HG03457 (cell line): ENCODE measurements around the gene MS4A18.
"Not testable (repeated sequence)": the region's sequence is repeated elsewhere in the genome, so short reads cannot be mapped to it uniquely, and the experiment has no call there.

Source experiments
- ATAC-seq: cut with Tn5 transposase; IDR thresholded peaks from one replicate; pipeline ENCODE4 v1.9.1; 2021; ENCODE audit warnings: moderate number of reproducible peaks; ENCODE audit not compliant: unreplicated experiment

Gene MS4A18

GRCh38 chr11:60734279-60734678 lies 9.8 kb downstream of the MS4A18 start:
- no peak for ATAC-seq

- no peak for ATAC-seq
Observed at GRCh38 chr11:60739114-60739513, 14.6 kb downstream of the MS4A18 start.

DNA sequence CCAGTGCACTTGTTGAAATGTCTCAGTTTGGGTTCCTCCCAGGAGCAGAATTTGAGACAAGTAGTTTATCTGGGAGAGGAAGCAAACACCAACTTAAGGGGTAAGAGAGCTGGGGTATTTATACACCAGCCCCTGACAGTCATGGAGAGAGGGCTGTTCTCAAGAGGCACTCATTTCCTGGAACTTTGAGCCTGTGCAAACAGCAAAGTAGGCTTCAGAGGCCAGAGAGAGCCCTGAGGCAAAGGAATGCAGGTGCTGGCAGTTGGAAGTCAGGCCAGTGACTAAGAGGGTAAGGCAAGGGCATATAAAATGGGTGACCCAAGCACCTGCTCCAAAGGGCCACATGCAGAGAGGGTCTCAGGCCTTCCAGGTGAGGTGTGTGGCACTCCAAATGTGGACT lies 16.1 kb downstream of the MS4A18 start:
- no peak for ATAC-seq

GRCh38 chr11:60741421-60741820 lies 16.9 kb downstream of the MS4A18 start:
- ATAC-seq: no peak

DNA sequence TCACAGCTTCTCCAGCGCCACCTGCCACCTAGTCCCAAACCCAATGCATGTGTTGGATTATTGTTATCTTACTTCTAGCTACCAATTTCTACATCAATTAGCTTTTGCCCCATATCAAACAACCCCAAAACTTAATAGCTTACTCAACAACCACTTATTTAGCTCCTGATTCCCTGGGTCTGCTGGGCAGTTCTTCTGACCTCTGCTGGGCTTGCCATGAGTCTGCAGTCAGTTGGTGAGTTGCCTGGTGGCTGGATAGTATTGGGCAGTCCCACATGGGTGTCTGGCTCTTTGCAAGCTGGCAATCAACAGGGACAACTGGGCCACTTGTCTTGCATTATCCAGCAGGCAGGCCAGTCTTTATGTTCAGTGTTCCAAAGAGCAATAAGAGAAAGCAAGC lies 18.5 kb downstream of the MS4A18 start:
- ATAC-seq: no peak

- ATAC-seq: no peak
Observed at GRCh38 chr11:60744114-60744513, 19.6 kb downstream of the MS4A18 start.

DNA sequence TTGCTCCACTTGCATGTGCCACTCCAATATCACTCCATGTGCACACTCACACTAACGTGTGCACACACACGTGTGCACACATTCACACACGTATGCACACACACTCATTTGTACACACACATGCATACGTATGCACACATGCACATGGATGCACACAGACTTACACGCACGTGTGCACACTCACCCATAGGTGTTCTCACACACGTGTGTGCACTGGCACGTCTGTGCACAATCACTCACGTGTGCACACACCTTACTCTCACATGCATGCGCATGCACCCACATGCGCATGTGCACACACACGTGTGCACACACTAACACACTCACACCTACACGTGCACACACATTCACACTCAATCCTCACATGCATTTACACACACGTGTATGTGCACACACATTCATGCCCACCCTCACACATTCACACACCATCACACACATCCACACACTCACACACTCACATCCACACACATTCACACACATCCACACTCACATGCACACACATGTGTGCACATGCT lies 22.9 kb downstream of the MS4A18 start:
- no peak for ATAC-seq

DNA sequence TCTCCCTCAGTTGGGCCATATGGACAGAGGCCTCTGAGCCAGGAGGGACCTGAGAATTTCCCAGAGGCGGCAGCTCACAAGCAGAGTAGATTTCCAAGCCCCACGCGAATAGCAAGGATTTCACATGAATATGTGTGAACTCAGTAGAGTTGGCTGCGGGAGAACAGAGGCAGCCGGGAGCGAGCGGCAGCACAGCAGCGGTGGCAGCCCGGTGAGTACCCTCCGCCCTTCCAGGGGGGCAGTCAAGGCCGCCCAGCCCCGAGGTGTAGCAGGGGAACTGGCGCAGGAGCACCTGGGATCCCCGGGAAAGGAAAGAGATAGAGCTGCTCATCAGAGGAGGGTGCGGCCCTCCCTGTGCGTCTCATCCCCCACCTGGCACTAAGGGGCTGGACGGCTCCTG lies 23.7 kb downstream of the MS4A18 start:
- no peak for ATAC-seq

DNA sequence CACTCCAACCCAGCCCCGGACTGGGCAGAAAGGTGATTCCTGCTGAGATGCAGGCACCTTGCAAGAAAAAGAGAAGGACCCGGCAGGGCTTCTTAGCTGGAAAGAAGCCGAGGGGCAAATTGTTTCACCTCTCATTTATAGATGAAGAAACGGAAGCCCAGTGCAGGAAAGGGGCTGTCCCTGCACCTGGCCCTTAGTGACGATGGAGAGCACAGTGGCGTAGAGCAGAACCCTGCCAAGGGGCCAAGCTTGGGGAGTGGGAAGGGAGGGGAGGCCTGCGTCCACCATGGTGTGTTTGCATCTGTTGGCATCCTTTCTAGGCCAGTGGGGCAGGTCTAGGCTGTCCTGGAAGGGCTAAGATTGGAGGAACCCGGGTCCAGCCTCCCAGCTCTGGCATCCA lies 24.3 kb downstream of the MS4A18 start:
- ATAC-seq: no peak

- no peak for ATAC-seq
Observed at GRCh38 chr11:60750911-60751310, 26.4 kb downstream of the MS4A18 start.

DNA sequence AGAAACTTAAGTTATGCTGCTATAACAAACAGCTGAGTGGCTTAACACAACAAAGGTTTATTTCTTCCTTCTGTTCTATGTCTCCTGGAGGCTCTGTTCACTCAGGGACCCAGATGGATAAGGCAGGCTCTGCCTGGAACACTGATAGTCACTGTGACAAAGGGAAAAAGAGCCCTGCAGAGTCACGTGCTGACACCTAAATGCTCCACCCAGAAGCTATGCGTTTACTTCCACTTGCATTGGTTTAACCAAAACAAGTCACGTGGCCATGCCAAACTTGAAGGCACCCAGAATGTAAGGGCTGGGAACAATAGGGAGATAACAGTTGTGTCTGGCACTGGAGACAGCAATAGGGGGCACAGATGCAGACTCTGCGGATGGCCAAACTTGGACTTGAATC lies 28.8 kb downstream of the MS4A18 start:
- no peak for ATAC-seq

DNA sequence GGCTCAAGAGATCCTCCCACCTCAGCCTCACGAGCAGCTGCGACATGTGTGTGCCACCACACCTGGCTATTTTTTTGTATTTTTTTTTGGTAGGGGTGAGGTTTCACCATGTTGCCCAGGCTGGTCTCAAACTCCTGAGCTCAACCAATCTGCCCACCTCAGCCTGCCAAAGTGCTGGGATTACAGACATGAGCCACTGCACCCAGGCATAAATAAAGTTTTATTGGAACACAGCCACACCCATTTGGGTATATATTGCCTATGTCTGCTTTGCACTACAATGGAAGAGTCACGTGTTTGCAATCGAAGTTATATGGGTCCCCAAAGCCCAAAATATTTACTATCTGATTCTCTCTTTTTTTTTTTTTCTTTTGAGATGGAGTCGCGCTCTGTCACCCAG lies 30.4 kb downstream of the MS4A18 start:
- ATAC-seq: no peak

DNA sequence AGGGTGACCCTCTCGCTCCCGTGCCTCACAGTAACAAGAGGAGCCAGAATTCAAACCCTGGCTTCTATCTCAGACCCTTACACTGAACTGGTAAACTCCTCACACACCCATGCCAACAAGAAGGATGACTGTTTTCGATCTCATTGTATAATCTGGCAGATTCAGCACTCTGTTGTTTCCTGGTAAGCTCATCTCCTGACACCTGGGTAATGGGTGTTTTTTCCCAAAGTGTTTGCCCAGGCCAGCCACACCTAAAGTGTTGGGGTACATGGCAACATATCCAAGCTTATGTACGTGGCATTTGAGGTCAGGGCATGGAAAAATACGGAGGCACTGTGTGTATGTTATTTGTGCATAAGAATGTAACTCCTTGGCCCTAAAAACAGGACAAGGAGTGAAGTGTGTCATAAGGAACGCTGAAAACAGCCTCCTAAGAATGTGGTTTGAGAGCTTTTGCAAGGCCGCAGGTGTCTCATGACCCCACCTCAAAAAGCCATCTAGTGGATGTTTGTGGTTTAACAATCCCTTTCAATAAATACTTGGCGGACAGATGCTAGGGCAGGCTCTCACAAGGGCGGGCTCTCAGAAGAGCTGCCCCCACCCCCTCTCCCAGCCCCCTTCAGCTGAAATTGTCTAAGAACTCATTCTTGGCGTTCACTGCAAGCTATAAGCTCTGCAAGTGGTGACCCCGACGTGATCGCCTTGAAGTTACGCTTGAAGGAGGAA lies 31.9 kb downstream of the MS4A18 start, which contains the start of gene MS4A15:
Gene MS4A15, plus strand, starts transcription at position 561 of the 726 bp plus-strand sequence. CDS start 6,867 bp downstream, outside the sequence.
- ATAC-seq: no peak

GRCh38 chr11:60757231-60757800 lies 32.8 kb downstream of the MS4A18 start:
- no peak for ATAC-seq

DNA sequence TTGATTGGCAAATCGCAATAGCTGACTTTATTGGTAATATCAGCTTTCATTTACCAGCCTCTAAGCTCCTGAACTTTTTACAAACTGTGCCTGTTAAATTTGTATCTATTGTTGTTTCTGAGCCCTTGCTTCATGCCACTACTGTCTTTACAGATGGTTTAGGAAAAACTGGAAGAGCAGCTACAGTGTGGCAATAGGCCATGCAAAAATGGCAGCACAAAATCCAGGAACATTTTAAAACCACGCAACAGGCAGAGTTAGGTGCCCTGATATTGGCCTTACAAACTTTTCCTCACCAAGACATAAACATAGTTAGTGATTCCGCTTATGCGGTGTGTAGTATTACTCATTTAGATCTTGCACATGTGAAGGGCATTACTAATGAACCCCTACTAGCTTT lies 34.2 kb downstream of the MS4A18 start:
- ATAC-seq: not testable (repeated sequence)

DNA sequence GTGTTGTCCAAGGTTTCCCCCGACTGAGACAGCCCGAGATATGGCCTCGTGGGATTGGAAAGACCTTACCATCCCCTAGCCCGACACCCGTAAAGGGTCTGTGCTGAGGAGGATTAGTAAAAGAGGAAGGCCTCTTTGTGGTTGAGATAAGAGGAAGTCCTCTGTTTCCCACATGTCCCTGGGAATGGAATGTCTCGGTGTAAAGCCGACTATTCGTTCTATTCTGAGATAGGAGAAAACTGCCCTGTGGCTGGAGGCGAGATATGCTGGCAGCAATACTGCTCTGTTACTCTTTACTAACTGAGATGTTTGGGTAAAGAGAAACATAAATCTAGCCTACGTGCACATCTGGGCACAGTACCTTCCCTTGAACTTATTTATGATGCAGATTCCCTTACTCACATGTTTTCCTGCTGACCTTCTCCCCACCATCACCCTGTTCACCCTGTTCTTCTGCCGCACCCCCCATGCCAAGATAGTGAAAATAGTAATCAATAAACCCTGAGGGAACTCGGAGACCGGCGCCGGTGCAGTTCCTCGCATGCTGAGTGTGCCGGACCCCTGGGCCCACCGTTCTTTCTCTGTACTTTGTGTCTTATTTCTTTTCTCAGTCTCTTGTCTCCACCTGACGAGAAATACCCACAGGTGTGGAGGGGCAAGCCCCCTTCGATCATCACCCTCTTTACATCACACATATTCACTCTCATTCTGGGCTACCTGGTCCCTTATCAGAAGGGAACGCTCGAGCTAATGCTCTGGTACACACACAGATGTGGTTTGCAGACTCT lies 35.1 kb downstream of the MS4A18 start:
- not testable (repeated sequence) for ATAC-seq

GRCh38 chr11:60761436-60762190 lies 37.1 kb downstream of the MS4A18 start:
- no peak for ATAC-seq

DNA sequence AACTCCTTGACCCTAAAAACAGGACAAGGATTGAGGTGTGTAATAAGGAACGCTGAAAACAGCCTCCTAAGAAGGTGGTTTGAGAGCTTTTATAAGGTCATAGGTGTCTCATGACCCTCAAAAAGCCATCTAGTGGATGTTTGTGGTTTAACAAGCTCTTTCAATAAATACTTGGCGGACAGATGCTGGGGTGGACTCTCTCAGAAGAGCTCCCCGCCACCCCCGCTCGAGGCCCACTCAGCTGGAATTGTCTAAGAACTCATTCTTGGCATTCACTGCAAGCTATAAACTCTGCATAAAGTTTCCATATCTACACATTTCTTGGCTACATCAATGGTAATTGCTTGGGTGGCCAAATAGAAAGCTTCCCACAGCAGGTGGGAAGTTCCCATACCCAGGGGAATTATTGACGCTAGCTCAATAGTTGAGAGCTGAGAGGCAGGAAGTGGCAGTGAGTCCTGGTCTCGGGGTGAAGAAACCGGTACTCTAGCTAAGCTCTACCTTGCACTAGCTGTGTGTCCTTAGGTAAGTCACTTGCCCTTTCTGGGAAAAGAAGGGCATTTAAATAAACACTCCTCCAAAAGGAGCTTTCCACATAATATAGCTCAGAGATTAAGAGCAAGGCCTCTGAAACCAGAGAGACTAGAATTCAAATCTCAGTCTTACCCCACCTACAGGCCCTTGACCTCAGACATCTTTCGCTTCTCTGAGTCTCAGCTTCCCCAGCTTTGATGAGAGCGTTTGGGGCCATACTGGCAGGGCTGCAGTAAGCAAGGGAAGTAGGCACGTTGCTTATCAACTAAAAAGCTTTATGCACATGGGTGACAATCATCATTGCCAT lies 38.6 kb downstream of the MS4A18 start:
- ATAC-seq: peak; percentile 59

GRCh38 chr11:60763692-60764369 lies 39.3 kb downstream of the MS4A18 start:
- ATAC-seq: no peak
